HG03460 (cell line): ENCODE results near the gene MACIR.

Source experiments
- ATAC-seq: cut with Tn5 transposase; IDR thresholded peaks from one replicate; pipeline ENCODE4 v1.9.1; 2021; ENCODE audit not compliant: unreplicated experiment

The MACIR gene

GRCh38 chr5:103244398-103244797 lies 14.2 kb upstream of the MACIR start:
- no peak for ATAC-seq

GRCh38 chr5:103245761-103246160 lies 12.8 kb upstream of the MACIR start:
- no peak for ATAC-seq

- ATAC-seq = no peak
These were observed 11.4 kb upstream of the MACIR start for GRCh38 chr5:103247118-103247517.

- ATAC-seq = no peak
These were observed 9.5 kb upstream of the MACIR start for GRCh38 chr5:103249068-103249467.

GRCh38 chr5:103254921-103255320 lies 3.6 kb upstream of the MACIR start:
- no peak for ATAC-seq

GRCh38 chr5:103255691-103256090 lies 2.9 kb upstream of the MACIR start:
- ATAC-seq = no peak

- ATAC-seq = no peak
These were observed 2.4 kb upstream of the MACIR start for GRCh38 chr5:103256178-103256577.

- ATAC-seq = peak; percentile 31
These were observed 568 bp downstream of the MACIR start for GRCh38 chr5:103258957-103259704.

GRCh38 chr5:103259705-103260355 lies 1.3 kb downstream of the MACIR start:
- no peak for ATAC-seq

- ATAC-seq = peak; percentile 33
These were observed 2.4 kb downstream of the MACIR start for GRCh38 chr5:103260951-103261350.

GRCh38 chr5:103262422-103262871 lies 3.9 kb downstream of the MACIR start:
- ATAC-seq = no peak

GRCh38 chr5:103263054-103263453 lies 4.5 kb downstream of the MACIR start:
- ATAC-seq = no peak

- no peak for ATAC-seq
These were observed 5.9 kb downstream of the MACIR start for GRCh38 chr5:103264508-103264907.

GRCh38 chr5:103270581-103270980 lies 12.0 kb downstream of the MACIR start:
- no peak for ATAC-seq

- ATAC-seq = no peak
These were observed 13.2 kb downstream of the MACIR start for GRCh38 chr5:103271570-103272289.

- no peak for ATAC-seq
These were observed 13.8 kb downstream of the MACIR start for GRCh38 chr5:103272377-103272776.

GRCh38 chr5:103273952-103274351 lies 15.4 kb downstream of the MACIR start:
- ATAC-seq = no peak

- ATAC-seq = no peak
These were observed 17.3 kb downstream of the MACIR start for GRCh38 chr5:103275851-103276250.

GRCh38 chr5:103280967-103281366 lies 22.4 kb downstream of the MACIR start:
- ATAC-seq = no peak

- ATAC-seq = no peak
These were observed 24.6 kb downstream of the MACIR start for GRCh38 chr5:103283120-103283519.

- ATAC-seq = no peak
These were observed 25.3 kb downstream of the MACIR start for GRCh38 chr5:103283869-103284268.

- no peak for ATAC-seq
These were observed 28.1 kb downstream of the MACIR start for GRCh38 chr5:103286622-103287021.
